GM13976 (cell line): ENCODE results near the gene SCUBE1.

Experiments
- DNase-seq: peaks from one replicate; pipeline ENCODE4 v3.0.0; 2012; ENCODE audit warnings: low spot score
- CTCF ChIP-seq: IDR thresholded peaks from 2 replicates; pipeline ENCODE4 v1.5.1; 2012; ENCODE audit warnings: borderline replicate concordance, mild to moderate bottlenecking; ENCODE audit not compliant: insufficient read depth; ENCODE audit errors: extremely low read depth, missing control alignments, control extremely low read depth
- in situ Hi-C: fragments of 300-500 bp; cut with MboI; formaldehyde crosslinking; loops from one replicate; pipeline ENCODE4 v1.12.0; 2022; ENCODE audit warnings: low sequenced_read_pairs, mixed read lengths, inconsistent platforms; ENCODE audit not compliant: unreplicated experiment

Gene SCUBE1

GRCh38 chr22:43253839-43254238, 89.3 kb downstream of the SCUBE1 start:
- TF ChIP-seq CTCF: no peak
- in situ Hi-C loops: no loop called here

GRCh38 chr22:43252319-43252718, 90.9 kb downstream of the SCUBE1 start:
- DNase-seq: no peak
- no peak for TF ChIP-seq CTCF
- in situ Hi-C loops: no loop called here

More at GRCh38 chr22:43253839-43254238, 89.3 kb downstream of the SCUBE1 start:
- DNase-seq: no peak

- in situ Hi-C loops: no loop called here
- DNase-seq: no peak
- TF ChIP-seq CTCF: no peak
These were observed 93.2 kb downstream of the SCUBE1 start for GRCh38 chr22:43249789-43250471.

- TF ChIP-seq CTCF: no peak
- no peak for DNase-seq
- in situ Hi-C loops: no loop called here
These were observed 95.5 kb downstream of the SCUBE1 start for GRCh38 chr22:43247546-43248260.

- TF ChIP-seq CTCF: no peak
- DNase-seq: no peak
- in situ Hi-C loops: no loop called here
These were observed 97.0 kb downstream of the SCUBE1 start for GRCh38 chr22:43246188-43246587.

- no peak for TF ChIP-seq CTCF
- in situ Hi-C loops: no loop called here
- no peak for DNase-seq
These were observed 97.5 kb downstream of the SCUBE1 start for GRCh38 chr22:43245717-43246116.
